Lower leg skin (tissue), 4 donors: Measurements from ENCODE around the gene DOK5. TPM values are rescaled to one million over a fixed set of nuclear protein-coding genes. Genes with fewer than 3 reads are reported as not detected.

Source experiments
- DNase-seq, 2 donors: peaks; one replicate each; pipeline ENCODE4 v3.0.0-alpha.2; 2019; ENCODE audit warnings: low spot score in 2 of 2
- H3K4me3 ChIP-seq: fragments of 200-600 bp; sonication (generic); 2 replicates; pipeline ENCODE4 v1.5.1; 2017; ENCODE audit warnings: mild to moderate bottlenecking, low read depth; ENCODE audit not compliant: poor library complexity, severe bottlenecking
- CTCF ChIP-seq, 3 donors: fragments of 450-650 bp; IDR thresholded peaks; one replicate each; pipeline ENCODE4 v1.5.1; 2016; ENCODE audit warnings: antibody characterized with exemption in 3 of 3, mild to moderate bottlenecking in 3 of 3, moderate library complexity in 2 of 3
- POLR2A ChIP-seq, 2 donors: fragments of 450-650 bp; IDR thresholded peaks; one replicate each; pipeline ENCODE4 v1.6.1; 2016 to 2017; ENCODE audit warnings: antibody characterized with exemption in 2 of 2, mild to moderate bottlenecking in 1 of 2, moderate library complexity in 1 of 2
- WGBS, 2 donors: methylation state at CpG; one replicate each; pipeline ENCODE4 v1.1.5; 2018; 5-methylcytosine and 5-hydroxymethylcytosine counted together
- intact Hi-C: fragments of 100-400 bp; cut with DNase I; formaldehyde crosslinking; loops from one replicate; pipeline ENCODE4 v1.15.0; 2023; ENCODE audit warnings: low total_unique reads
- total RNA-seq, 4 donors: library from RNA; depleted of rRNA; stranded (reverse); fragments of >200 nt; gene quantifications; one replicate each; pipeline ENCODE4 v1.1.0, GENCODE V29; 2016

The DOK5 gene
- total RNA-seq, 4 donors from 2014 or later, result 0.23 to 1.3 (median 1.2) TPM; not detected in 1

DNA sequence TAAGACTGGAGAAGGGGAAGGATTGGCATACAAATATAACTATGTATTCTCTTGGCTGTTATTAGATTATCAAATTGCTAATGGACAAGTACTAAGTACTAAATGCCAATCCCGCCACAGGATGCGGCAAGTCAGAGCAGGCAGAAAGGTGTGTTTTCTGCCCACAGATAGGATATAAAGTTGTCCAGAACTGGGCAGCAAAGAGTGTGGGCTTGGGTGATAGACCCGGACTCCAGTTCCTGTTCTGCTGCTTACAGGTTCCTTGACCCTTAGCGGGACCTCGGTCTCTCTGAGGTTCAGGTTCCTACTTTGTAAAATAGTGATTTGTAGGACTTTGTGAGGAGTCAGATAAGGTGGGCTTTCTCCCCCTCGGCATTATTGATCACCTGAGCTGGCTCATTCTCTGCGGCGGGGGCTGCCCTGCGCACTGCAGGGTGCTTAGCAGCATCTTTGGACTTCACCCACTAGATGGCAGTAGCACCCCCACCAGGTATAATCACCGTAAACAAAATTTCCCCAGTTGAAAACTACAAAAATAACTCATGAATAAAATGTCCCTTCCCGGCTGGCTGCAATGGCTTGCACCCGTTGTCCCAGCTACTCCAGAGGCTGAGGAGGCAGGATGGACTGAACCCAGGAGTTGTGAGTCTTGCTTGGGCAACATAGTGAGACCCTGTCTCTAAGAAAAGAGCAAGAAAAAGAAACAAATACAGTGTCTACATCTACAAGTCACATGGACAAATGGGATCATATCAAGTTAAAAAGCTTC, 193.1 kb downstream of the DOK5 start:
- no peak for DNase-seq
- WGBS, 2 donors, result 34 to 51% methylated on average over 12 of the region's 12 CpGs
- TF ChIP-seq POLR2A (IDR thresholded peaks at IDR 0.05) (no peak), CTCF (IDR thresholded peaks at IDR 0.05) (no peak)
- no peak overlapping the region for H3K4me3 ChIP-seq
- intact Hi-C loops, result no loop called here

DNA sequence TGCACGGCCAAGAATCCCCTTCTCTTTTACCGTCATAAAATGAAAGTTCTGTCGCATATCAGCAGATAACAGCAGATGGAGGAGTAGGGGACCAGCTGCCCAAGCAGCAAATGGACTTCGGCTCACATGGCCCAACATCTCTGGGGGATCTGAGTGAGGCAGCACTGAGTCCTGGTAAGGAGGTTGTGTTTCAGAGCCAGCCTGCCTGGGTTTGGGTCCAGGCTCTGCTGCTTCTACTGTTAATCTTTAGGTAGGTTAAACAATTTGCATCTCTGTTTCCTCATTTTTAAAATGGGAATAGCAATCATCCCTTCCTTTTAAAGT, 193.6 kb downstream of the DOK5 start:
- no peak for DNase-seq
- 72 to 76% methylated on average over 4 of the region's 4 CpGs for WGBS, 2 donors
- H3K4me3 ChIP-seq, result no peak overlapping the region
- intact Hi-C loops, result no loop called here
- no peak for TF ChIP-seq CTCF (IDR thresholded peaks at IDR 0.05)
- TF ChIP-seq POLR2A (IDR thresholded peaks at IDR 0.05), result no peak

DNA sequence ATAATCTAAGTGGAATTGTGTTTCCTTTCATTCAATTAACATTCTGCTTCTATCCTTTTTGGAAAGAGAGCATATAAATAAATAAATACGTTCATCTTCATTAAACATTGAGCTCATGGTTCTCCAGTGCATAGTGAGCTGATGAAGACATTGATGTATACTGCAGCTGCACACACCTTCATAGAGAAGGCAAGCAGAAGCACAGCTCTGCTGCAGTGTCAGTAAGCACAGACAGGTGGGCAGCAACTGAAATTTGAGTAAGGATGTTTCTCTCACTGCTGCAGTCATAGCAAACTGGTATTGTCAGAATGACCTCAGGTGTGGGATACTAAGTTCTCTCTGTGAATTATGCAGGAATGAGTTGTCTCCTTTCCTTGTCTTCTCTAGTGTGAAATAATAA, 202.9 kb downstream of the DOK5 start:
- WGBS, 2 donors, result 53 to 76% methylated on average over 1 of the region's 1 CpG
- intact Hi-C loops, result no loop called here
- no peak for DNase-seq
- TF ChIP-seq POLR2A (IDR thresholded peaks at IDR 0.05), result no peak
- no peak for TF ChIP-seq CTCF (IDR thresholded peaks at IDR 0.05)
- no peak overlapping the region for H3K4me3 ChIP-seq

DNA sequence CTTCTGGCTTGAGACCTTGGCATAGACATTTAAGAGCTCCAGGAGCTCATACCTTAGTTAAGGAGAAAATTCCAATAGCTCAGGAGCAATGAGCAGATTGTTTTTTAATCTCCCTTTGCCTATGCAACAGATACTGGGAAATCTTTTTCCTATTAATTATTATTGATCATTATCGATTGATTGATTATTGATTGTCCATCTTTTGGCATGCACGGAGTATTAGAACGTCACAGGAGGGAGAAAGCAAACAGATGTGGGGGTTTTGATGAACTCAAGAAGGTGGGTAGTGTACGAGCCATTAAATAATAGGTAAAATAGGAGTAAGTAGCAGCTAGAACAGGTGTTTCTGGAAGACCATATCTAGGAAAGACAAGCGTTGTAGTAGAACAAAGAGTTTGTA, 205.0 kb downstream of the DOK5 start:
- TF ChIP-seq CTCF (IDR thresholded peaks at IDR 0.05), result no peak
- TF ChIP-seq POLR2A (IDR thresholded peaks at IDR 0.05), result no peak
- intact Hi-C loops, result no loop called here
- no peak for DNase-seq
- no peak overlapping the region for H3K4me3 ChIP-seq
- WGBS, 2 donors, result 38% methylated on average over 5 of the region's 5 CpGs

GRCh38 chr20:54680872-54681619, 205.7 kb downstream of the DOK5 start:
- no peak for DNase-seq
- H3K4me3 ChIP-seq, result no peak overlapping the region
- no peak for TF ChIP-seq POLR2A (IDR thresholded peaks at IDR 0.05)
- TF ChIP-seq CTCF (IDR thresholded peaks at IDR 0.05), result no peak
- 9 to 11% methylated on average over 14 of the region's 14 CpGs for WGBS, 2 donors
- intact Hi-C loops, result no loop called here
